ENCODE measurements around the gene ASAP3.

- TF ChIP-seq CTCF (IDR thresholded peaks at IDR 0.05) (no peak), POLR2A (IDR thresholded peaks at IDR 0.05) (no peak)
These were observed 89.8 kb downstream of the ASAP3 start for GRCh38 chr1:23394181-23394580.
